ENCODE results near the gene RNF214.

The RNF214 gene

GRCh38 chr11:117279711-117280376 is 47.4 kb downstream of the RNF214 start:
- H3K4me3 ChIP-seq (ENCODE audit: low read depth, low read length): no peak overlapping the region

DNA sequence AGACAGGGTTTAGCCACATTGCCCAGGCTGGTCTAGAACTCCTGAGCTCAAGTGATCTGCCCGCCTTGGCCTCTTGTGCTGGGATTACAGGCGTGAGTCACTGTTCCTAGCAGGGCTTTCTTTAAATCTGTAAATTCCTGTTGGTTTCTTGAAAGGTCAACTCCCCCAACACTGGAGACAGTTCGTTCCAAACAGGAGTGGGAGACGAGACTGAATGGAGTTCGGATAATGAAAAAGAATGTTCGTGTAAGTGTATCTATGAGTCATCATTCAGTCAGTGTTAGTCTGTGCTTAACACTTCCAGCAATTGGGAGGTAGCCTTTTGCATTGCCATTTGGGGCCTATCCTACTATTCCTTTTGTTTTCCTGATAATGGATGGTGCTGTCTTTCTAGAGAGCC is 48.7 kb downstream of the RNF214 start:
- no peak overlapping the region for H3K4me3 ChIP-seq (ENCODE audit: low read depth, low read length)

DNA sequence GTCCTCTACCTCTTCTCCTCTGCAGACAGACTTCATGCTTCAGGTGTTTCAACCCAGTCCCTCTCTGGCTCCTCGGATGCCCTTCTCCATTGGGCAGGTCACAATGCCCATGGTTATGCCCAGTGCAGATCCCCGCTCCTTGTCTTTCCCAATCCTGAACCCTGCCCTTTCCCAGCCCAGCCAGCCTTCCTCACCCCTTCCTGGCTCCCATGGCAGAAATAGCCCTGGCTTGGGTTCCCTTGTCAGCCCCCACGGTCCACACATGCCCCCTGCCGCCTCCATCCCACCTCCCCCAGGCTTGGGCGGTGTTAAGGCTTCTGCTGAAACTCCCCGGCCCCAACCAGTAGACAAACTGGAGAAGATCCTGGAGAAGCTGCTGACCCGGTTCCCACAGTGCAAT is 49.4 kb downstream of the RNF214 start:
- no peak overlapping the region for H3K4me3 ChIP-seq (ENCODE audit: low read depth, low read length)

DNA sequence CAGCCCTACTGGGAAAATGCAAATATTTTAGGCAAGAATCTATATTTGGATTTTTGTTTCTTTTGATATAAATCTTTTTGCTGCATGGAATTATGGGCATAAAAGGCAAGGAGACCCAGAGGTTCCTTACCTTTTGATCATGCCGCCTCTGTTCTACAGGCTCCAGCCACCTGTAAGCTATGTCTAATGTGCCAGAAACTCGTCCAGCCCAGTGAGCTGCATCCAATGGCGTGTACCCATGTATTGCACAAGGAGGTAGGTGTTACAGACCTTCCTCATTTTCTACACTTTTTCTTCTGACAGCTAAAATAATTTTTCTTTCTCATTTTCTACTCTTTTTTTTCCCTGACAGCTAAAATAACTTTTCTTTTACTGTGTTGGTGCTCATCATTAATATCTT is 50.5 kb downstream of the RNF214 start:
- H3K4me3 ChIP-seq (ENCODE audit: low read depth, low read length): no peak overlapping the region

DNA sequence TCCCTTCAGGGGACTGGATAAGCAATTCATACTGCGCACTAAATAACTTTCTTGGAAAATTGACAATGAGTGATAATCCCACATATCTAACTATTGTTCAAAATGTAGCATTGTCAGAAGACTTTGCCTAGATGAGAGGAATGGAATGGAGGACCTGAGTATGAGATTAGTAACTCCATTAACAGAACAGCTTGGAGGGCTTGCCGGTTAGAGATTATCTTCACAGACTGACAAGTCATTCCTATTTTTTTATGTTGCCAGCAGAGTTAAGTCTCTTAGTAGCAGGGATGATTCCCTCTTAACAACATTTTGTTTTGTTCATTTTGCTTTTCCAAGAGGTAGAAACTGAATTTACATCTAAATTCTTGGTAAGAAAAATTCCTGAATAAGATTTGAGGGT is 51.6 kb downstream of the RNF214 start:
- H3K4me3 ChIP-seq (ENCODE audit: low read depth, low read length): no peak overlapping the region

DNA sequence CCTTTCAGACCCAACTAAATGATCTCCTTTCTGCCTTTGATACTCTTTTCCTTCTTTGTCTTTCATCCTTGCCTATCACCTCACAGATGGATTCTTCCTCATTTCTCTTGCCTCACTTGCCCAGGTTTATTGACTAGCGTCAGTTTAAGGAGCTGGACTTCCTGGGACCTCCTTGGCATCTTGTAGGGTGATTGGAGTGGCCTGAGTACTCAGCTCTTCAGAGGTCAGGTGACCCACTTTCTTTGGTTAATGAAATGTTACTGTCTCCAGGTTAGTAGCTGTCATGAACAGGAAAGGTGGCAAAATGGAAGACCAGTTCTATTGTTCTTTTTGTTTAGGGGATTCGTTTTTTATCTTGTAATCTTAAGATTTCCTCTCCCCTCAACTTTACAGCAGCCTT is 54.1 kb downstream of the RNF214 start:
- no peak overlapping the region for H3K4me3 ChIP-seq (ENCODE audit: low read depth, low read length)

DNA sequence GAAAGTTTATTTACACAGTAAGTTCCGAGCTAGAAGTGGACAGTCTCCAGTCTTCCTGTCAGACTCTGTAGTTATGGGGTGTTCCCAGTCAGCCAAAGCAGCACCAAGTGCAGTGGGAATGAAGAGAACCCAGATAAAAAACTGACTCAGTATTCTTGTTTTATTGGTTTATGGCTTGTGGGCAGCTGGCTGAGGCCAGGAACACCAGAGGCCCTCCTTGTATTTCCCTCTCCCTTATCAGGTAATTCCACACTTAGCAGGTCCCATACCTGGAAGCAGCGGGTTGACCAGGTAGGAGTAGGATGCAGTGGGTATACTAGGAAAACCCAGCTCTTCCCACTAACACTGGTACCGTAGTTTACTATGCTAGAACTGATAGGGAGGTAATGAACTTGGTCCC is 55.2 kb downstream of the RNF214 start:
- no peak overlapping the region for H3K4me3 ChIP-seq (ENCODE audit: low read depth, low read length)

DNA sequence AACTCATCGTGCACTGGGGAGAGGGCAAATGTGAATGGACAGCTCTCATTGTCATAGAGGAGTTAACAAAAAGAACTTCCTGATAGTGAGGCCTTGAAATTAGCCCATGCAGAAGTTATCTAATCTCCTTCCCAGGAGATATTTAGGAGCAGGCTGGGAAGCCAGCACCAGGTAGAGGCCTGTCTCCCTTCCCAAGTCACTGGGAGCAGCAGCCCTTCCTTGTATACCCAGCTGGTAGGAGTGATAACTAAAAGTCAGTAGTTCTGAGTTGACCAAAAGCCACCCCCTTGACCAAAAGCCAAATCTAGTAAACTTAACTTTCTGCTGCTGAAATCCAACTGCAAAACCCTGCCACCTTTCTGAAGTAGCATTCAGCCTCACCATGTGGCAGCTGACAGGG is 57.3 kb downstream of the RNF214 start:
- no peak overlapping the region for H3K4me3 ChIP-seq (ENCODE audit: low read depth, low read length)

DNA sequence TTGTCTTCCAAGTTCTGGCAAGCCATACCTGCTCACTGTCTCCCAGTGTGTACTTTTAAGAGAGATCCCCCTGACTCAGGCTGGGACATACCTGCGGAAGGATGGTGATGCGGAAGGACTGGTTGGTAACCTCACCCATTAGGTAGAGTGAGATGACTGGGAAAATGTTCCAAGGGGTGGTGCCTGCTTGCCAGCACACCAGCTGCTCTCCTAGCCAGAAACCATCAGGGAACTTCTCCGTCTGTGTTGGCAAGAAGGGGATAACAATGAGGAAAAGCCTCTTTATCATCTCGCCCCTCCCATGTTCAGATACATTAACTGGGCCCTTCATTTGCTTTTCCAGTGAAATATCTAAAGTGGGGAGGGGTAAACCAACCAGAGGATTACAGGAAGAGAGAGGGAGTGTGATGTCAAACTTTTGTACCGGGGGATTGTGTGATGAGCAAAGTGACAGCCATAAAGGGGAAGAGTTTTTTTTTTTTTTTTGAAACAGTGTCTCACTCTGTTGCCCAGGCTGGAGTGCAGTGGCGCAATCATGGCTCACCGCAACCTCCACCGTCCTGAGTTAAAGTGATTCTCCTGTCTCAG is 58.4 kb downstream of the RNF214 start, which contains the start of gene BACE1-AS:
BACE1-AS (plus strand) TSS at position 538 of the 588 bp plus-strand sequence.
- H3K4me3 ChIP-seq (ENCODE audit: low read depth, low read length): no peak within 1 kb of the TSS

DNA sequence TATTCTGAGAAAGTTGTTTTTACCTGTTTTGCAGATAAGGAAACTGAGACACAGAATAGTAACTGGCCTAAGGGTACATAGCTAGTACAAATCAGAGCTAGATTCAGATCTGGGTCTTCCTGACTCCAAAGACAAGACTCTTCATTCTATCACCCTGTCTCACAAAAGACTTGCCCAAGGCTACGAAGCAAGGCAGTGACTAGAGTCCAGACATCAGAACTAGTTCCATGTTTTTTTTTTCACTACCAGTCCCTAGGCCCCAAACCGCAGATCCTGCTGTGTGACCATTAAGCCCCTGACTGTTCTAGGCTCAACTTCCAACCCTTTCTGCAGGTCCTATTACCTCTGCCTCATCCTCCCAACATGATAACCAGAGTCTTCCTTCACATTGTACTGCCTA is 60.1 kb downstream of the RNF214 start:
- H3K4me3 ChIP-seq (ENCODE audit: low read depth, low read length): no peak overlapping the region

DNA sequence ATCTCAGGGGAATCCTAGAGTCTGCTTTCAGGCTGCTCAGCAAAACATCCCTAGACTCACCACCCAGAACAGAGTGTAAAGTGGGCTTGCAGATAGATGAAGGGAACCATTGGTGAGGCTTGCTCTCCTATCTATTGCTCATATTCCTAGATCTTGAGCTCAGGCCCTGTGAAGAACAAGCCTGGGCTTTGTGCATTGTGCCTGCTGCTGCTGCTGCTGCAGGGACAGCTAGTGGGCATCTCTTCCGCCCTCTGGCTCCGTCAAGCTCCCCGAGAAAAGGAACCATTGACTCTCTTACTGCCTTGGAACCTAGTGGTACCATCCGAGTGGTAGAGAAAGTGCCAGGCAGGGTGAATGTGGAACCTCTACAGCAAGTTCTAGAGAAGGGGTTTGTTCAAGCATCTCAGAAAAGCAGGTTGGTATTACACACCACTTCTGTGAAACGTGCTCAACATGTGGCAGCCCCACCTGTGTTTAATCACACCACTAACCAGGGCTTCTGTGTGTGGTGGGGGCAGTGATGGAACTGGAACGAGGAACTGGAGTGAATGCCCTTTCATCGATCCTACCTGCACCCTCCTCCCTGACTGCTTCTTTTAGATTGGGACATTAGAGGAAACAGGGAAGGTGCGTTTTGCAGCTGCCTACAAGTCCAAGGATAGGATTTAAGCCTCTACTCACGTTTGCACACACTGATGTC is 63.1 kb downstream of the RNF214 start:
- no peak overlapping the region for H3K4me3 ChIP-seq (ENCODE audit: low read depth, low read length)

- H3K4me3 ChIP-seq (ENCODE audit: low read depth, low read length): no peak overlapping the region
These were observed 64.4 kb downstream of the RNF214 start for GRCh38 chr11:117296881-117297280.

GRCh38 chr11:117298195-117298594 is 65.7 kb downstream of the RNF214 start:
- no peak overlapping the region for H3K4me3 ChIP-seq (ENCODE audit: low read depth, low read length)

DNA sequence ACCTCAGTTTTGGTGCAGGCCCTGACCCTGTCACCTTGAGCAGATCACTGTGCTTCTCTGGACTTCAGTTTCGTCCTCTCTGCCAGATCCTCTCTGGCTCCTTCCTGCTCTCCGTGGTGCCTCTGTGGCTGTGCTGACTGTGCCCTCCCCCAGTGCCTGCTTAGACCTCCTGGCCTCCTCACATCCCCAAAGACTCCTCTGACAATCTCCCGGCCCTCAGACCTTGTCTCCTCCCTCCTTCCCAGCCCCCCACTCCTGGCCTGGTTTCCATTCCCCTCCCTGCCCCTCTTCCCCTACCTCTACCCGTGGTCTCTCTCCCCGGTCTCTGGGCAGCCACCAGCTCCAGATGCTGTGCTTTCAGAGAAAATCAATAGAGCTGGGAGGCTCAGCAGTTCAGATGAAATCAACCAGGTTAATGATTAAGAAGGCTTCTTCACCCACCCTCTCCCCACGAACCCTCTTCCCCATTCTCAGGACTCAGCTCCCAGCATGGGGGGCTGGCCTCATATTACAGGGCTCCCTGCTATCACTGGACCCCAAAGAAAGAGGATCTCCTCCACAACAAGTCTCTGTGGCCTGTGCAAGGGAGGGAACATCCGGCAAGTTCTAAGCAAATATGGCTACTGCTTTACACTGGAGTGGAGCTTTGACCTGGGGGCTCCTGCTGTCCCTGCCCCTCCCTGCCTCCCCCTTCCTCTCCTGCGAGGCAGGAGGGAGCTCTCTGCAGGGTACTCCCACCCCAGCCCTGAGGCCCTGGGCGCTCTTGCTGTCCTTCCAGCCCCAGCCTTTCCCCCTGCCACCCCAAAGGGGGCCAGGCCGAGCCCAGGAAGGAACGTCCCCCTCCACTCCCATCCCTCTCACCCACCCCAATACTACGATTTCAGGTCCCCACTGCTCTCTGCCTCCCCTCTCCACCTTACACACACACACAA is 67.1 kb downstream of the RNF214 start:
- no peak overlapping the region for H3K4me3 ChIP-seq (ENCODE audit: low read depth, low read length)

- H3K4me3 ChIP-seq (ENCODE audit: low read depth, low read length): no peak overlapping the region
These were observed 67.8 kb downstream of the RNF214 start for GRCh38 chr11:117300283-117300663.

DNA sequence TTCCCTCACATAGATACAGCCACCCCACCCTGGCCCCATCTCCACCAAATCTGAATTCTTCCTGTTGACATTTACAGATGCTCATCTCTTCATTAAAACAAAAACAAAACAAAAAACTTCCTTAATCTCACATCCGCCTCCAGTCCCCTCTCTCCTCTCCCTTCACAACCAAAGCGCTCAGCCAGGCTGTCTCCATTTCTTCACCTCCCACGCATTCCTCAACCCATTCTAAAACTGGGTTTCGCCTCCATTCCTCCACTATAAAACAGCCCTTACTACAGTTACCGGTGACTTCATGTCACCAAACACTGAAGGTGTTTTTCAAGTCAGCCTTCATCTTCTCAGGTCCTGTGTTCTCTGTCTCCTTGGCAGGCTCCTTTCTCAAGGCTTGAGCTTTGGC is 68.3 kb downstream of the RNF214 start:
- H3K4me3 ChIP-seq (ENCODE audit: low read depth, low read length): no peak overlapping the region

GRCh38 chr11:117302228-117302627 is 69.8 kb downstream of the RNF214 start:
- no peak overlapping the region for H3K4me3 ChIP-seq (ENCODE audit: low read depth, low read length)

- H3K4me3 ChIP-seq (ENCODE audit: low read depth, low read length): no peak overlapping the region
These were observed 70.6 kb downstream of the RNF214 start for GRCh38 chr11:117303101-117303500.

- no peak overlapping the region for H3K4me3 ChIP-seq (ENCODE audit: low read depth, low read length)
These were observed 71.3 kb downstream of the RNF214 start for GRCh38 chr11:117303646-117304315.

GRCh38 chr11:117305145-117305544 is 72.7 kb downstream of the RNF214 start:
- H3K4me3 ChIP-seq (ENCODE audit: low read depth, low read length): no peak overlapping the region

- no peak overlapping the region for H3K4me3 ChIP-seq (ENCODE audit: low read depth, low read length)
These were observed 76.8 kb downstream of the RNF214 start for GRCh38 chr11:117309310-117309709.
